Right lobe of liver (tissue), 4 donors: Measurements from ENCODE around the gene ATRX.

Experiments used
- CTCF ChIP-seq, 4 donors: fragments of 200-600 bp in 3 of 4; fragments of 450-650 bp in 1 of 4; IDR thresholded peaks; one replicate each; pipeline versions ENCODE4 v1.5.1 to v1.8.0; 2016 to 2022; ENCODE audit warnings: antibody characterized with exemption in 4 of 4, mild to moderate bottlenecking in 2 of 4
- POLR2A ChIP-seq: fragments of 450-650 bp; IDR thresholded peaks from one replicate; pipeline ENCODE4 v1.6.1; 2017; ENCODE audit warnings: antibody characterized with exemption, mild to moderate bottlenecking
- donor health status: DM: no; HTN: no; CAD: no.
- donor health status: DM: no; HTN: no; CAD: no.
- donor health status: DM: no; HTN: yes; CAD: no.

- no peak for TF ChIP-seq CTCF (IDR thresholded peaks at IDR 0.05)
- peak; percentile 25 for TF ChIP-seq POLR2A
These were observed at the start of gene ATRX for GRCh38 chrX:77785486-77786364.
